HG03457 (cell line): ENCODE data around the gene ALDH3A2.

Experiments
- ATAC-seq: cut with Tn5 transposase; IDR thresholded peaks from one replicate; pipeline ENCODE4 v1.9.1; 2021; ENCODE audit warnings: moderate number of reproducible peaks; ENCODE audit not compliant: unreplicated experiment

ALDH3A2 gene

GRCh38 chr17:19713901-19714361 is 65.4 kb downstream of the ALDH3A2 start:
- ATAC-seq, result no peak

DNA sequence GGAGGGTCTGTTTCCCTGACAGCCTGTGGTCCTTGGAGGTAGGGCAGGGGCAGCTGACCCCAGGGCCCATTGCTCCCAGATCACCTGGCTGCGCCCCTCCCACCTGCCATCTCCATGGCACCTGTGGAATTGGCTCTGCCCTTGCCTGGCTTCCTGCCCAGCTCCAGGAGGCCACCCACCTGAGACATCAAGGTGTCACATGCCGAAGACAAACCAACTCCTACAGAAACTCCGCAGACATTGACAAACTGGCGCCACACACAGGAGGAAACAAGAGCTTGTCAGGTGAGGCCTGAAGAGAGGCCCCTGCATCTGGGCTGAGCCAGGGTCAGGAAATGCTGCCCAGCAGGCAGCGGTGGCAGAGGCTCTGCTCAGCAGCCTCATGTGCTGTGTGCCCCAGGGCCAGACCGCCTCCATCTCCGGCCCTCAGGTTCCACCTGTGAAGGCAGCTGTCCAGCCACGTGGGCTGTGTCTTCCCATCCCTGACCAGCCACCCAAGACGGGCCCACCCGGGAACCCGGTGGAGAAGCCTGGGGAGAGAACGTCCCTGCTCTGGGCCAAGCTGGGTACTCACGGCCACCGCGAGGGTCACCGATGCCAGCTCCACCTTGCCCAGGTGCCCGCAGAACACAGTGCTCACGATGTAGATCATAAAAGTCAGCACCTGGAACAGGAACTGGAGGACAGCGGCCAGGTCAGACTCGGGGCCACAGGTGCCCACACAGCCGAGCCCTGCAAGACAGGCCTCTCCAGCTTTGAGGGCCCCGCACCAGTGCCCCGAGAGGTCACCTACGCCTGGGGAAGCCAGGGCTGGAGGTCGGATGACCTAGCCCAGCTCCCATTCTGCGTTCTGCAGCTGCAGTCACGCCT is 66.2 kb downstream of the ALDH3A2 start:
- no peak for ATAC-seq

DNA sequence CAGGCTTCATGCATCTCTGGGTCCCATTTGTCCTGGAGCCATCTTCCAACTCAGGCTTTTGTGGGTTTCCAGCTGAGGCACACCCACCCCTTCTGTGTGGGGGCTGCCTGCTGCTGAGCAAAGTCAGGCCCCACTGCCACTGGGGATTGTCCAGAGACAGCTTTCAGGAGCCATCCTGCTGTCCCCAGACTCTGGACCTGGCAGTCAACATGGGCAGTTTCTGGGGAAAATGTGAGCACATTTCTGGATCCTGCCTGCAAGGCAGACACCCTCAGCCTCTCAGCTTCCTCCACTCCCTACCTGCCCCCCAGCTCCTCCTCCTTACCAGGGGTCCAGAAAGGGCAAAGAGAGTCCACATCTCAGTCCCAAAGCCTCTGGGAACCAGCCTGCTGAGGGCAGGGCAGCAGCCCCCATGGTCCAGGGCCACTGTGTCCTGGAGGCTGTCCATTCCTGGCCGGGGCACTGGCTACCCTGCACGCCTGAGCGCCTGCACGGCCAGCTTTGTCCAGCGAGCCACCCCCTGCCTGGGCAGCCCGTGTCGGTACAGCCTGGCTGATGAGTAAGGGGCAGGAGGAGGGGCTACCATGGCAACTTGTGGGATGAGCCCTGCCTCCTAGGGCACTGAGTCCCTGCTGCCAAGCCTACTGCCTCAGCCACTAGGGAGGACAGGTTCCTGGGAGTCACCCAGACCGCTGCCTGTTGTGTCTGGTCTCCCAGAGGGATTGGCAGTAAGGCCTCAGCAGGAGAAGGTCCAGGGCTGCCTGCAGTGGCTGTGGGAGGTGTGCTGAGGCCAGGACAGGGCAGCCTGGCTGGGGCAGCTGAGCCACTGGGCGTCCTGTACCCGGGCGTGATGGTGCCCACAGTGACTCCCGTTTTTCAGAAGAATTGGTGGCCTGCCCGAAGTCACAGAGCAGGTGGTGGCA is 67.8 kb downstream of the ALDH3A2 start, which contains the start of gene SLC47A2:
TSS of gene SLC47A2 (minus strand) at position 477 of the 923 bp plus-strand sequence. CDS start at position 448, 29 bp downstream.
- no peak for ATAC-seq

GRCh38 chr17:19717031-19717360 is 68.4 kb downstream of the ALDH3A2 start:
- no peak for ATAC-seq

- no peak for ATAC-seq
Observed at GRCh38 chr17:19717411-19717908, 68.9 kb downstream of the ALDH3A2 start.

DNA sequence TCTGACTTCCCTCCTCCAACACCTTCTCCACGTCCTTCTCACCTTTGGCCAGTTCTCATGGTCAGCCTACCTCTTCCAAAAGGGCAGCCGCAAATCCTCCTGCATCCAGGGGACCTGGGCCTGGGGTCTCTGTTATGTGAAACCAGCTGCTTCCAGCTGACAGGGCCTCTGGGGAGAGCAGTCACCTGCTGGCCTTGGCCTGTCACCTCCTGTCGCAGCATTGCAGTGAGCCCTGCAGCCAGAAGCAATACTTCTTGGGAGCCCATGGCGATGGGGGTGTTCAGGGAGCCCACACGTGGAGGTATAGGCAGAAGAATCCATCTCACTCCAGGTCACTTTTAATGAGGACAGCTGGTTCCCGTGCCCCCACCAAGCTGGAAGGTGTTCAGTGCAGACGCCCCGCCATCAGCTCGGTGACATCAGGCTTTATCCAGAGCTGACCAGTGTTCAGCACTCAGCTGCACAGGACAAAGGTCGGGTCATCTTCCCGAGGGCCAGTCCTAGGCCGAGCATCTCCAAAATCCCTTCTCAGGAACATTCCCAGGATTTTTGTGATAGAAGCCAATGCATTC is 69.6 kb downstream of the ALDH3A2 start:
- ATAC-seq, result no peak

- ATAC-seq, result no peak
Observed at GRCh38 chr17:19718613-19719354, 70.2 kb downstream of the ALDH3A2 start.

DNA sequence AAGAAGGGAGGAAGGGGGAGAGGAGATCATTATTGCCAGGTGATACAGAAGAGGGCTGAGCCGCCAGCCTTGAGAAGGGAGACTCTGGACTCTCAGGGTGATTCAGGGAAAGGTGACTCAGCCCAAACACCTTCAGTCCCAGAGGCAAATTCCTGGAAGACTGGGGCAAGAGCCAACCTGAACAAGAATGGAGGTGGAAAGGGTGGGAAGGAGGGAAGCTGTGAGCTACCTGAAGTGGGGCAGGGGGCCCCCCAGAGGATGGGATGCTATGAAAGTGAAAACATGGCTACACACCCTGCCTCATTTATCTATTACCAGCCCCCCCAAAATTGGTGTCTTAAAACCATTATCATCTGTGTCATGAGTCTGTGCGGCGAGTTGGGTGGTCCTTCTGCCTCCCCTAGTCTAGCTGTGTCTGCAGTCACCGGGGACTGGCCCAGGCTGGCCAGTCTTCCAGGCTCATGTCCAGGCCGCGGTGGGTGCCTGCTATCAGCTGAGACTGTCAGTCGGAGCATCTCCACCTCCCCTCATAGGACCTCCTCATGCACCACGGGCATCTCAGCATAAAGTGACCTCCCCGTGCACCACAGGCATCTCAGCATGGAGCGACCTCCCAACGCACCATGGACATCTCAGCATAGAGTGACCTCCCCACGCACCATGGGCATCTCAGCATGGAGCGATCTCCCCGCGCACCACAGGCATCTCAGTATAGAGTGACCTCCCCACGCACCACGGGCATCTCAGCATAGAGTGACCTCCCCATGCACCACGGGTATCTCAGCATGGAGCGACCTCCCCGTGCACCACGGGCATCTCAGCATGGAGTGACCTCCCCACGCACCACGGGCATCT is 71.0 kb downstream of the ALDH3A2 start:
- ATAC-seq, result no peak

- ATAC-seq, result no peak
Observed at GRCh38 chr17:19720210-19720475, 71.6 kb downstream of the ALDH3A2 start.

- no peak for ATAC-seq
Observed at GRCh38 chr17:19720631-19721426, 72.3 kb downstream of the ALDH3A2 start.

- ATAC-seq, result no peak
Observed at GRCh38 chr17:19723964-19724363, 75.4 kb downstream of the ALDH3A2 start.

- no peak for ATAC-seq
Observed at GRCh38 chr17:19724501-19725420, 76.2 kb downstream of the ALDH3A2 start.

GRCh38 chr17:19725486-19725885 is 76.9 kb downstream of the ALDH3A2 start:
- ATAC-seq, result no peak

GRCh38 chr17:19726631-19727376 is 78.3 kb downstream of the ALDH3A2 start:
- no peak for ATAC-seq
